Uterus (tissue), 4 donors: ENCODE measurements around the gene ZNF865. TPM values are rescaled to one million over a fixed set of nuclear protein-coding genes. Genes with fewer than 3 reads are reported as not detected.
A peak's percentile ranks its signal among the peaks of the same experiment; 100 is the strongest.

ENCODE experiments used
- DNase-seq, 2 donors: peaks; one replicate each; pipeline ENCODE4 v3.0.0-alpha.2; 2019 to 2020
- H3K27ac ChIP-seq, 2 donors: fragments of 200-600 bp; sonication (generic); 1 replicate in 1 of 2; 2 replicates in 1 of 2; pipeline ENCODE4 v1.5.1; 2016 to 2018
- H3K27me3 ChIP-seq, 2 donors: fragments of 200-600 bp; sonication (generic); one replicate each; pipeline ENCODE4 v1.5.1; 2018 to 2019; ENCODE audit warnings: control low read depth in 1 of 2
- H3K36me3 ChIP-seq, 2 donors: fragments of 200-600 bp; sonication (generic); one replicate each; pipeline ENCODE4 v1.5.1; 2019; ENCODE audit warnings: control low read depth in 1 of 2
- H3K4me1 ChIP-seq, 2 donors: fragments of 200-600 bp; sonication (generic); one replicate each; pipeline ENCODE4 v1.5.1; 2018 to 2019; ENCODE audit warnings: control low read depth in 1 of 2
- H3K4me3 ChIP-seq, 2 donors: fragments of 200-600 bp; sonication (generic); 1 replicate in 1 of 2; 2 replicates in 1 of 2; pipeline ENCODE4 v1.5.1; 2018 to 2019; ENCODE audit warnings: mild to moderate bottlenecking in 1 of 2
- H3K9me3 ChIP-seq, 2 donors: fragments of 200-600 bp; sonication (generic); one replicate each; pipeline ENCODE4 v1.5.1; 2019; ENCODE audit warnings: control low read depth in 1 of 2
- CTCF ChIP-seq, 4 experiments: fragments of 200-600 bp in 2 of 4; fragments of 450-650 bp in 2 of 4; sonication (generic) in 2 of 4; IDR thresholded peaks; one replicate each; pipeline ENCODE4 v1.5.1; 2016 to 2019; ENCODE audit warnings: antibody characterized with exemption in 4 of 4, mild to moderate bottlenecking in 2 of 4, moderate library complexity in 1 of 4
- POLR2A ChIP-seq, 2 donors: fragments of 450-650 bp; IDR thresholded peaks; one replicate each; pipeline ENCODE4 v1.6.1; 2016; ENCODE audit warnings: antibody characterized with exemption in 2 of 2, mild to moderate bottlenecking in 1 of 2, moderate library complexity in 1 of 2
- intact Hi-C: fragments of 100-400 bp; cut with DNase I; formaldehyde crosslinking; loops from one replicate; pipeline ENCODE4 v1.15.1; 2023; ENCODE audit warnings: low total_unique reads
- total RNA-seq, 4 donors: library from RNA; depleted of rRNA in 3 of 4; stranded (reverse); fragments of >200 nt in 3 of 4; gene quantifications; one replicate each; pipeline versions ENCODE4 v1.1.0 to v1.2.4, GENCODE V29; 2014 to 2023
- donor health status: DM: yes; HTN: yes; CAD: no.

Gene ZNF865
- total RNA-seq, 4 donors from 2014 or later: 2.0 to 24.2 (median 3.2) TPM; not detected in 1

- no peaks in the 10 kb centered on the region for H3K36me3 ChIP-seq
- TF ChIP-seq POLR2A (IDR thresholded peaks at IDR 0.05) (no peak), CTCF (IDR thresholded peaks at IDR 0.05) (no peak)
- no peak for DNase-seq
- H3K4me1 ChIP-seq: peaks cover 7 to 22% of the 10 kb centered on the region in 2 donors
- no peaks in the 10 kb centered on the region for H3K9me3 ChIP-seq
- intact Hi-C loops: no loop called here
- no peak overlapping the region for H3K4me3 ChIP-seq
- peak overlapping the region in 1 of 2 donors; percentile 99 for H3K27ac ChIP-seq
- no peaks in the 10 kb centered on the region for H3K27me3 ChIP-seq
Measured at GRCh38 chr19:55652311-55653128, 47.1 kb downstream of the ZNF865 start.

- no peaks in the 10 kb centered on the region for H3K36me3 ChIP-seq
- H3K9me3 ChIP-seq: no peaks in the 10 kb centered on the region
- TF ChIP-seq POLR2A (IDR thresholded peaks at IDR 0.05) (peak; percentile 76 to 92), CTCF (IDR thresholded peaks at IDR 0.05) (peak; percentile 94 to 100 (median 99))
- DNase-seq: peak; percentile 99
- H3K27ac ChIP-seq: peak overlapping the region; percentile 99 to 100
- peak overlapping the region; percentile 80 to 95 for H3K4me3 ChIP-seq
- no peaks in the 10 kb centered on the region for H3K27me3 ChIP-seq
- H3K4me1 ChIP-seq: peaks cover 14 to 35% of the 10 kb centered on the region in 2 donors
- intact Hi-C loops: no loop called here
Measured at GRCh38 chr19:55653651-55654322, 48.3 kb downstream of the ZNF865 start.

- peak; percentile 99 to 100 for DNase-seq
- H3K27me3 ChIP-seq: no peaks in the 10 kb centered on the region
- peak overlapping the region; percentile 99 to 100 for H3K27ac ChIP-seq
- peak overlapping the region; percentile 80 to 95 for H3K4me3 ChIP-seq
- no peak for TF ChIP-seq CTCF (IDR thresholded peaks at IDR 0.05)
- no peak for TF ChIP-seq POLR2A (IDR thresholded peaks at IDR 0.05)
- no peaks in the 10 kb centered on the region for H3K36me3 ChIP-seq
- intact Hi-C loops: no loop called here
- H3K9me3 ChIP-seq: no peaks in the 10 kb centered on the region
- H3K4me1 ChIP-seq: peaks cover 15 to 35% of the 10 kb centered on the region in 2 donors
Measured at GRCh38 chr19:55654323-55654867, 48.9 kb downstream of the ZNF865 start.

GRCh38 chr19:55654868-55655647 is 49.6 kb downstream of the ZNF865 start, which contains the start of gene U2AF2:
U2AF2 (plus strand) TSS chr19:55655035; CDS start chr19:55655105, 70 bp downstream.
- Histone ChIP-seq H3K4me3 (peak within 1 kb of the TSS; percentile 80 to 95), H3K27ac (peak within 1 kb of the TSS; percentile 99 to 100), H3K36me3 (no peaks in the 10 kb centered on the region), H3K4me1 (peaks cover 15 to 41% of the 10 kb centered on the region in 2 donors), H3K27me3 (no peaks in the 10 kb centered on the region), H3K9me3 (no peaks in the 10 kb centered on the region)
- TF ChIP-seq POLR2A (IDR thresholded peaks at IDR 0.05) (peak; percentile 31 to 73), CTCF (IDR thresholded peaks at IDR 0.05) (peak in 1 of 4 experiments; percentile 2)
- intact Hi-C loops: no loop called here
- DNase-seq: peak; percentile 95 to 97
